Vagina (tissue), 2 donors: ENCODE results near the gene SUPT7L.

Experiments used
- POLR2A ChIP-seq, 2 donors: fragments of 450-650 bp; IDR thresholded peaks; one replicate each; pipeline ENCODE4 v1.6.1; 2017; ENCODE audit warnings: antibody characterized with exemption in 2 of 2, mild to moderate bottlenecking in 2 of 2, moderate library complexity in 2 of 2
- POLR2AphosphoS5 ChIP-seq, 2 donors: sonication (generic); formaldehyde crosslinking; IDR thresholded peaks; one replicate each; pipeline ENCODE4 v1.9.0; 2017; ENCODE audit warnings: antibody characterized with exemption in 2 of 2, mild to moderate bottlenecking in 2 of 2, low read depth in 1 of 2; ENCODE audit not compliant: insufficient read depth in 1 of 2
- TF ChIP-seq, protein P1 (sequence below), 3 experiments: fragments of 450-650 bp in 2 of 3; fragments of 200-600 bp in 1 of 3; sonication (generic) in 1 of 3; IDR thresholded peaks; one replicate each; pipeline ENCODE4 v1.5.1; 2017 to 2019; ENCODE audit warnings: antibody characterized with exemption in 3 of 3, mild to moderate bottlenecking in 2 of 3, moderate library complexity in 2 of 3

DNA sequence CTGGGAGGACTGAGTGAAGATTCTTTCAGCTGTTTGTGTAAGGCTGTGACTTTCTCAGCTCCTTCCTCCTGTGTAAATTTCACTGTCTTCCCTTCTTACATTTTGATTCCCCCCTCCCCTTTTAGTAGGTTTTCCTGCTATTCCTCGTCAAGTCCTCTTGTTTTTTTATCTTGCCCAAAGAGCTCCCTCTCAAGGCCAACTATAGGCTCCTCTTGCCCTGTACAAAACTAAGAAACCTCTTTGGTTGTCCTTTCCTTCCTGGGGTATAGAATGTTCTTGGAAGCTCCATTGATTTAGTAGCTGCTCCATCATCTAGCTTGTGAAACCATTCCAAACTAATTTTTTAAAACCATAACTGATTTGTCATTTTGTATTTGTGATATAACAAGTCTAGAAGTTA is 41.9 kb downstream of the SUPT7L start:
- TF ChIP-seq, protein P1, sequence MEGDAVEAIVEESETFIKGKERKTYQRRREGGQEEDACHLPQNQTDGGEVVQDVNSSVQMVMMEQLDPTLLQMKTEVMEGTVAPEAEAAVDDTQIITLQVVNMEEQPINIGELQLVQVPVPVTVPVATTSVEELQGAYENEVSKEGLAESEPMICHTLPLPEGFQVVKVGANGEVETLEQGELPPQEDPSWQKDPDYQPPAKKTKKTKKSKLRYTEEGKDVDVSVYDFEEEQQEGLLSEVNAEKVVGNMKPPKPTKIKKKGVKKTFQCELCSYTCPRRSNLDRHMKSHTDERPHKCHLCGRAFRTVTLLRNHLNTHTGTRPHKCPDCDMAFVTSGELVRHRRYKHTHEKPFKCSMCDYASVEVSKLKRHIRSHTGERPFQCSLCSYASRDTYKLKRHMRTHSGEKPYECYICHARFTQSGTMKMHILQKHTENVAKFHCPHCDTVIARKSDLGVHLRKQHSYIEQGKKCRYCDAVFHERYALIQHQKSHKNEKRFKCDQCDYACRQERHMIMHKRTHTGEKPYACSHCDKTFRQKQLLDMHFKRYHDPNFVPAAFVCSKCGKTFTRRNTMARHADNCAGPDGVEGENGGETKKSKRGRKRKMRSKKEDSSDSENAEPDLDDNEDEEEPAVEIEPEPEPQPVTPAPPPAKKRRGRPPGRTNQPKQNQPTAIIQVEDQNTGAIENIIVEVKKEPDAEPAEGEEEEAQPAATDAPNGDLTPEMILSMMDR (IDR thresholded peaks at IDR 0.05): no peak
- TF ChIP-seq POLR2A (IDR thresholded peaks at IDR 0.05): no peak
- no peak for TF ChIP-seq POLR2AphosphoS5 (IDR thresholded peaks at IDR 0.05; ENCODE audit: insufficient read depth in 1 of 2, low read depth in 1 of 2)
